Naive B cell (primary cell): ENCODE data around the gene HRAS. TPM values are rescaled to one million over a fixed set of nuclear protein-coding genes. Genes with fewer than 3 reads are reported as not detected.
A peak's percentile ranks its signal among the peaks of the same experiment; 100 is the strongest.

Source experiments
- ATAC-seq, 2 donors: fragments of 150-1000 bp; cut with Tn5 transposase; 2 replicates each; pipeline ENCODE4 v1.10.0; 2021; ENCODE audit warnings: low read depth in 2 of 2, mild to moderate bottlenecking in 2 of 2, moderate library complexity in 2 of 2
- DNase-seq: peaks from one replicate; pipeline ENCODE4 v3.0.0; 2022
- H3K27ac Mint-ChIP-seq, 6 donors: one replicate each; pipeline ENCODE4 v1.8.0; 2020 to 2022; ENCODE audit warnings: mild to moderate bottlenecking in 6 of 6, mixed read lengths in 6 of 6, moderate library complexity in 5 of 6, inconsistent platforms in 2 of 6
- H3K27me3 Mint-ChIP-seq, 3 donors: one replicate each; pipeline ENCODE4 v1.8.0; 2021 to 2022; ENCODE audit warnings: mixed read lengths in 3 of 3, mild to moderate bottlenecking in 1 of 3
- H3K36me3 Mint-ChIP-seq, 2 donors: one replicate each; pipeline ENCODE4 v1.8.0; 2020 to 2022; ENCODE audit warnings: mixed read lengths in 2 of 2, inconsistent platforms in 1 of 2, mild to moderate bottlenecking in 1 of 2
- H3K4me1 Mint-ChIP-seq, 3 donors: one replicate each; pipeline ENCODE4 v1.8.0; 2020 to 2022; ENCODE audit warnings: mixed read lengths in 3 of 3, inconsistent platforms in 1 of 3, mild to moderate bottlenecking in 1 of 3, moderate library complexity in 1 of 3
- H3K4me3 Mint-ChIP-seq, 8 donors: one replicate each; pipeline ENCODE4 v1.8.0; 2020 to 2022; ENCODE audit warnings: mild to moderate bottlenecking in 8 of 8, mixed read lengths in 8 of 8, moderate library complexity in 8 of 8, inconsistent platforms in 2 of 8
- H3K9me3 Mint-ChIP-seq, 7 donors: one replicate each; pipeline ENCODE4 v1.8.0; 2020 to 2022; ENCODE audit warnings: mixed read lengths in 7 of 7, mild to moderate bottlenecking in 5 of 7, inconsistent platforms in 2 of 7, moderate library complexity in 1 of 7
- polyA plus RNA-seq, 6 donors: library from polyadenylated mRNA; unstranded; fragments of 300-500 nt; fragmentation: Illumina TruSeq; gene quantifications; one replicate each; pipeline ENCODE4 v1.2.3, GENCODE V29; 2021; ENCODE audit warnings: low read depth in 6 of 6

HRAS gene
- polyA plus RNA-seq, 6 donors from 2014 or later = 11.2 to 25.1 (median 13.8) TPM

GRCh38 chr11:503179-503981 lies 32.0 kb downstream of the HRAS start:
- Mint-ChIP-seq H3K4me1 (peaks cover 0 to 36% (median 29%) of the 10 kb centered on the region in 3 donors), H3K4me3 (peak overlapping the region in 2 of 8 donors; percentile 25 to 97), H3K27me3 (peaks cover 0 to 7% (median 0%) of the 10 kb centered on the region in 3 donors), H3K36me3 (peaks cover 0 to 3% of the 10 kb centered on the region in 2 donors), H3K9me3 (no peaks in the 10 kb centered on the region), H3K27ac (peak overlapping the region in 1 of 6 donors; percentile 60)
- no peak for DNase-seq
- ATAC-seq = no peak

DNA sequence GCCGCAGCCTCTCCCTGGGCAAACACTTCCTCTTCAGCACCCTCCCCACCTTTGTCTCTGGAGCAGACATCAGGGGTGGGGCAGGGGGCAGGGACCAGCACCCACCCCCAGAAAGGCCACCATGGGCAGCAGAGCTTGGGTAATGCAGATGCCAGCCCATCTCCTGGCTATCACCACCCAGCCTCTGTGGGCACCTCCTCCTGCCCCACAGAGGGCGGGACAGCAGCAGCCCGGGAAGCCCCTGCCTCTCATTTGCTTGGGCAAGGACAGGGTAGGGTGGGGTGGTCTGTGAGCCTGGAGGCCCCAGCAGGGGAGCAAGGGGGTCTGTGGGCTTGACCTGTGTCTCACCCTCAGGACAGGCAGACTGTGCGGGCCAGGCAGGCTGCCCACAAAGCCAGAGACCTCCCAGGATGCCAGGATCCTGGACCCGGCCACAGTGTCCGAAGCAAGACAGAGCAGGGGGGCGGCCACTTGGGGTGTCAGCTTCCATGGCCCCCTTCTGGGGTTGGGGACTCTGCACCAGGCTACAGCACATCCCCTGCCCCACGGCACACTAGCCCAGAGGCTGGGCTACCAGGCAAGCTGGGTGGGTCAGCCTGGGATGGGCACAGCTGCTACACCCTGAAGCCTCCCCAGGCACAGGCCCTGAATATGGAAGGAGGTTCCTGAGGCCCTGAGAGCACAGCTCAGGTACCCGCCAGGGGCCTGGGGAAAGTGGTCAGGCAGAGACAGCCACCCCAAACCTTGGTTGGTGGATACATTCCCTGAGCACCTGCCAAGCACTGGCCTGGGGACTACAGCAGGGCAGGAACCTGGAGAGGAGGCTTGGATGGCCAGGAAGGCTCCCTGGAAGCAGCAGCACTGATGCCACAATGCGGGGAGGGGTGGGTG lies 32.8 kb downstream of the HRAS start:
- ATAC-seq (no peak), DNase-seq (no peak)
- peak overlapping the region in 1 of 8 donors; percentile 29 for H3K4me3 Mint-ChIP-seq
- H3K9me3 Mint-ChIP-seq = no peaks in the 10 kb centered on the region
- peaks cover 0 to 7% (median 0%) of the 10 kb centered on the region in 3 donors for H3K27me3 Mint-ChIP-seq
- peaks cover 1 to 33% (median 25%) of the 10 kb centered on the region in 3 donors for H3K4me1 Mint-ChIP-seq
- H3K27ac Mint-ChIP-seq = peak overlapping the region in 1 of 6 donors; percentile 26
- peaks cover 2 to 11% of the 10 kb centered on the region in 2 donors for H3K36me3 Mint-ChIP-seq

DNA sequence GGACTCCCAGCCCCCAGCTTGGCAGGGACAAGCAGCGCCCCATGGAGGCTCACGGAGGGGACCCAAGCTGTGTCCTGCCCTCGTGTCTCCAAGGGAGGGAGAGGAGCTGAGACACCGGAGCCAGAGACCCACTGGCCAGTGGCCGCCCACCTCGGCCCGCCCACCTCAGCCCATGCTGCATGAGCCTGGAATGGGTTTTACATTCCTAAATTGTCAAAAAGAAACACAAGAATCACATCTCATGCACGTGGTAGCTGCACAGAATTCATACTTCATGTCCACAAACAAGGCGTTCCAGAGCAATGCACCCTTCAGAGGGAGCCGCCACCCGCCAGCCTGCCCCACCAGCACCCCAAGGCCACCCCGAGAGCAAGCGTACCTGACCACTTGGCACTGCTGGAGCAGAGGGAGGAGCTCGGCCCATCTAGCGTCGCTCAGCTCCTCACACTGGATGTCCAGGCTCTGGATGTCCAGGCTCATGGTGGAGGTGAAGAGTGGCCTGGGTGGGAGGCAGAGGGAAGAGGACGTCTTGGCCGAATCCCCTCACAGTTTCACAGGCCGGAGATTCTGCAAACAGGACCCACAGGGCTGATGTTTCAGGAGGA lies 33.6 kb downstream of the HRAS start:
- peaks cover 0 to 7% (median 0%) of the 10 kb centered on the region in 3 donors for H3K27me3 Mint-ChIP-seq
- no peak overlapping the region for H3K4me3 Mint-ChIP-seq
- peaks cover 9 to 18% of the 10 kb centered on the region in 2 donors for H3K36me3 Mint-ChIP-seq
- no peak for DNase-seq
- H3K27ac Mint-ChIP-seq = no peak overlapping the region
- H3K4me1 Mint-ChIP-seq = peaks cover 5 to 36% (median 31%) of the 10 kb centered on the region in 3 donors
- ATAC-seq = no peak
- no peaks in the 10 kb centered on the region for H3K9me3 Mint-ChIP-seq

- peak overlapping the region in 2 of 6 donors; percentile 23 to 26 for H3K27ac Mint-ChIP-seq
- peaks cover 9 to 18% of the 10 kb centered on the region in 2 donors for H3K36me3 Mint-ChIP-seq
- DNase-seq (no peak), ATAC-seq (no peak)
- H3K4me3 Mint-ChIP-seq = peak overlapping the region in 2 of 8 donors; percentile 54
- no peaks in the 10 kb centered on the region for H3K9me3 Mint-ChIP-seq
- H3K27me3 Mint-ChIP-seq = peaks cover 0 to 7% (median 0%) of the 10 kb centered on the region in 3 donors
- peaks cover 5 to 30% (median 30%) of the 10 kb centered on the region in 3 donors for H3K4me1 Mint-ChIP-seq
Observed at GRCh38 chr11:501001-501682, 34.2 kb downstream of the HRAS start.

DNA sequence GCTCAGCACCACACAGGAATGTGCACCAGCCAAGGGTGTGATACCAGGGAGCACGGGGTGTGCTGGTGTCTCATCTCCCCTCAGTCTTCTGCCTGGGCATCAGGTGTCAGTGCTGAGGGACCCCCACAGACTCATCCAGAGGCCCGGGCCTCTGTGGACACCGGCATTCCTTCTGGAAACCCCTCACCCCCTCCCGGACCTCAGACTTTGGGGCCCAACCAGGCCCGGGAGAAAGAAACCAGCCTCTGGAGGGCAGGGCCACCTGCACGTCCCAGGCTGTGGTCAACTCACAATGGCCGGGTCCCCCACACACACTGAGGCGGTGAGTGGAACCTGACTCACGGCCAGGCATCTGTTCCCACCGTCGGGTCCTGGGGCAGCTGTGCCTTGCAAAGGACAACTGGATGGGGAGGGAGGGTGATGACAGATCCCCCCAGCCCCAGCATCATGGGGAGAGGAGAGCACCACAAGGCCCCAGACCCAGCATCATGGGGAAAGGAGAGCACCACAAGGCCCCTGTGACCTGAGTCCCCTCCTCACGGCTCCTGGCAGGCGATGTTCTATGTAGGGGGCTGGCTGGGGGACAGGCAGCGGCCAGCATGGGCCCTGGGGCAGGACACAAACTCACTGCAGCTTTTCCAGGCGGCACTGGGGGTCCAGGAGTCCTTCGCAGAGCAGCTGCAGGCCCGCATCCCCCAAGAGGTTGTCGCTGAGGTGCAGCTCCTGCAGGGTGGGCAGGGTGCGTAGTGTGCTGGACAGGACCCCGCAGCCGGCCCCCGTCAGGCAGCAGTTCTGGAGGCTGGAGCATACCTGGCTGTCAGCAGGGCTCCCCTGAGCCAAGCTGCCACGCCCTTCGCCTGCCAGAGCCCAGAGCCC lies 35.9 kb downstream of the HRAS start:
- peaks cover 0 to 1% (median 0%) of the 10 kb centered on the region in 3 donors for H3K27me3 Mint-ChIP-seq
- peaks cover 9 to 18% of the 10 kb centered on the region in 2 donors for H3K36me3 Mint-ChIP-seq
- no peaks in the 10 kb centered on the region for H3K9me3 Mint-ChIP-seq
- no peak overlapping the region for H3K27ac Mint-ChIP-seq
- H3K4me1 Mint-ChIP-seq = peaks cover 9 to 21% (median 16%) of the 10 kb centered on the region in 3 donors
- DNase-seq = no peak
- ATAC-seq = no peak
- no peak overlapping the region for H3K4me3 Mint-ChIP-seq

DNA sequence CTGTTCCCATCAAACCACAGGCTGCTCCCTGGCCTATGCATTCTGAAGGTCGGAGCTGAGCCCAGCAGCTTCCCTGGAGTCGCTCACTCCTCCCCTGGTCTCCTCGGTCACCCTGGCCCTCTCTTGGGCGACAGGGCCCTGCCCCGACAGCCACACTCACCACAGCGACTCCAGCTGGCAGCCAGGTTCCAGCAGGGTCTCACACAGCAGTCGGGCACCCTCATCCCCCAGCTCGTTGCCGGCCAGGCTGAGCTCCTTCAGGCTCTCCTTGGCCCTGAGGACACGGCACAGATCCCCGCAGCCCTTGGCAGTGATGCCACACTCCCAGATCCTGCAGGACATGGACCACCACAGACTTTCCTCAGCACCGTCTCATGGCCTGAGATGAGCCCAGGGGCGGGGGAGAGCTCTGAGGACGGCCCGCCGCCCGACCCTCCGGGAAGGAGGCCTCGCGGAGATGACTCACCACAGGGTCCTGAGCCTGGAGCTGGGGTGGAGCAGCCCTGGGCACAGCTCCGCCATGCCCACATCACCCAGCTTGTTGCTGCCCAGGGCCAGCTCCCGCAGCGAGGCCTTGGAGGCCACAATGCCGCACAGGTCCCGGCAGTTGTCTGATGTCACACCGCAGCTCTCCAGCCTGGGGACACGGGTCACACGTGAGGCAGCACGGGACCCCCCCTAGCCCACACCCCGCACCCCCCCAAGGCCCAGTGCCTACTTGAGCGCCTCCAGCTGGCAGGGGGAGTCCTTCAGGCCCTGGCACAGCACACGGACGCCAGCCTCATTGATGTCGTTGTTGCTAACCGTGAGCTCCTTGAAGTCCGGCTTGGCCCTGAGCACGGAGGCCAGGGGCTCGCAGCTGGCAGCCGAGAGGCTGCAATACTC lies 36.8 kb downstream of the HRAS start:
- H3K9me3 Mint-ChIP-seq = no peaks in the 10 kb centered on the region
- H3K27ac Mint-ChIP-seq = peak overlapping the region in 3 of 6 donors; percentile 4 to 79 (median 49)
- H3K36me3 Mint-ChIP-seq = peaks cover 9 to 18% of the 10 kb centered on the region in 2 donors
- ATAC-seq (no peak), DNase-seq (no peak)
- H3K27me3 Mint-ChIP-seq = no peaks in the 10 kb centered on the region
- H3K4me1 Mint-ChIP-seq = peaks cover 9 to 20% (median 16%) of the 10 kb centered on the region in 3 donors
- H3K4me3 Mint-ChIP-seq = peak overlapping the region in 1 of 8 donors; percentile 42

DNA sequence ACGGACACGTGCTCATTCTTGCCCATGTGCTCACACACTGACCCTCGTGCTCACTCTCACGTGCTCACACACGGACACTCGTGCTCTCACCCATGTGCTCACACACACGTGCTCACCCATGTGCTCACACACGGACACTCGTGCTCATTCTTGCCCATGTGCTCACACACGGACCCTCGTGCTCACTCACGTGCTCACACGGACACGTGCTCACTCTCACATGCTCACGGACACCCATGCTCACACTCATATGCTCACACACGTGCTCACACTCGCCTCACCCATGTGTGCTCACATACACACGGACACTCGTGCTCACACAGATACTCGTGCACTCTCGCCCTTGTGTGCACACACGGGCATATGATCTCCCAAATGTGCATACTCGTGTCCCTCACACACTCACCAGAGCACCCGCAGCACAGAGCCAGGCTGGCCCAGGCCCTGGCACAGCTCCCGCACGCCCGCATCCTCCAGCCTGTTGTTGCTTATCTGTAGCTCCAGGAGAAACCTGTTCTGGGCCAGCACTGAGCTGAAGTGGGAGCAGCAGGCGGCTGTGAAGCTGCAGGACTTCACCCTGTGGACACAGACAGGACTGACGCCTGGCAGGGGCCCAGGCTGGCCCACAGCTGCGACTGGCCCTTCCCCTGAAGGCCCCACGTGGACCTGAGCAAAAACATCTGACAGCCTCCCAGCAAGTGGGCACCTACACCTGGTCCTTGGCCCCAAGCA lies 37.6 kb downstream of the HRAS start:
- no peak for DNase-seq
- no peaks in the 10 kb centered on the region for H3K27me3 Mint-ChIP-seq
- no peak for ATAC-seq
- no peak overlapping the region for H3K4me3 Mint-ChIP-seq
- peaks cover 9 to 20% (median 13%) of the 10 kb centered on the region in 3 donors for H3K4me1 Mint-ChIP-seq
- peaks cover 9 to 18% of the 10 kb centered on the region in 2 donors for H3K36me3 Mint-ChIP-seq
- peak overlapping the region in 2 of 6 donors; percentile 49 to 82 for H3K27ac Mint-ChIP-seq
- no peaks in the 10 kb centered on the region for H3K9me3 Mint-ChIP-seq

GRCh38 chr11:496834-497564 lies 38.4 kb downstream of the HRAS start:
- no peak for ATAC-seq
- H3K9me3 Mint-ChIP-seq = no peaks in the 10 kb centered on the region
- peak overlapping the region in 1 of 8 donors; percentile 42 for H3K4me3 Mint-ChIP-seq
- peaks cover 9 to 20% (median 13%) of the 10 kb centered on the region in 3 donors for H3K4me1 Mint-ChIP-seq
- H3K27me3 Mint-ChIP-seq = no peaks in the 10 kb centered on the region
- H3K36me3 Mint-ChIP-seq = peaks cover 9 to 18% of the 10 kb centered on the region in 2 donors
- peak overlapping the region in 1 of 6 donors; percentile 82 for H3K27ac Mint-ChIP-seq
- no peak for DNase-seq

- H3K27me3 Mint-ChIP-seq = no peaks in the 10 kb centered on the region
- ATAC-seq (no peak), DNase-seq (no peak)
- peak overlapping the region in 1 of 6 donors; percentile 80 for H3K27ac Mint-ChIP-seq
- H3K36me3 Mint-ChIP-seq = peaks cover 9 to 18% of the 10 kb centered on the region in 2 donors
- H3K9me3 Mint-ChIP-seq = no peaks in the 10 kb centered on the region
- peaks cover 7 to 10% (median 9%) of the 10 kb centered on the region in 3 donors for H3K4me1 Mint-ChIP-seq
- no peak overlapping the region for H3K4me3 Mint-ChIP-seq
Observed at GRCh38 chr11:495537-495931, 39.8 kb downstream of the HRAS start.

DNA sequence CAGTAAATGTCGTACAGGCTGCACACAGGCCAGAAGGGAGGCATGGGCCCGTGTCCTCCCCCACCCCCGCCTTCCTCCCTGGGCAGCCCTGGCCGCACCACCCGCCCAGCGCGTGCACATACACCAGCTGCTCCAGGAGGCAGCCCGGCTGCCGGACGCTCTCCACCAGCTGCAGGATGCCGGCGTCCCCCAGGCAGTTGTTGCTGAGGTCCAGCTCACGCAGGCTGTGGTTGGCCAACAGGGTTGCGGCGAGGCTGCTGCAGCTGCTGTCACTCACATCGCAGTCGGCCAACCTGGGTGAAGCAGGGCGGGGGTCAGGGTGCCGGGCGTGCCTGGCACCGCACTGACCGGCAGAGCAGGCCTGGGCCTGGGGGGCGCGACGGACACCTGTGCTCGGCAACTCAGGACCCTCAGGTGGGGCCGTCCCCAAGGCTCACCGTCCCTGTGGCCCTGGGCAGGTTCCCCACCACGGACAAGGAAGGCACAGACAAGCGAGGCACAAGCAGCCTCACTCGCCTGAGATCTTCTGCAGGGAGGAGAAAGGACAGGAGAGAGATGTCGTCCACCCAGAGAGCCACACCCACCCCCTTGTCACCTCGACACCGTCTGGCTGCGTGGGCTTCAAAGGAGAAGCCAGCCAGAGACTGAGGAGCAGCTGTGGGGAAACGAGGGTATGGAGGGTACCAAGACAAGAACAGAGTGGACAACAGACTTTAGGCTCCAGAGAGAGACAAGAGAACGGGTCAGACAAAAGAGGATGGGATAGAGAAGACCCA lies 40.4 kb downstream of the HRAS start:
- Mint-ChIP-seq H3K4me1 (peaks cover 7 to 10% (median 9%) of the 10 kb centered on the region in 3 donors), H3K9me3 (no peaks in the 10 kb centered on the region), H3K27ac (peak overlapping the region in 2 of 6 donors; percentile 13 to 80), H3K36me3 (peaks cover 9 to 18% of the 10 kb centered on the region in 2 donors), H3K4me3 (no peak overlapping the region), H3K27me3 (no peaks in the 10 kb centered on the region)
- DNase-seq (no peak), ATAC-seq (no peak)
